ENCODE measurements around the gene MFSD1.
A peak's percentile ranks its signal among the peaks of the same experiment; 100 is the strongest.

The MFSD1 gene

GRCh38 chr3:158801201-158801600 lies 653 bp upstream of the MFSD1 start:
- peak overlapping the region; percentile 88 for H3K4me3 ChIP-seq (ENCODE audit: insufficient read length, low read depth)
- H3K4me1 ChIP-seq (ENCODE audit: insufficient read depth, insufficient read length) = no peaks in the 10 kb centered on the region
- H3K9ac ChIP-seq (ENCODE audit: insufficient read length, low read depth) = peak overlapping the region; percentile 87
- DNase-seq (ENCODE audit: low read depth, low spot score) = no peak
- TF ChIP-seq ZNF274 (IDR thresholded peaks at IDR 0.05; ENCODE audit: low read depth, low read length) (no peak), YY1 (IDR thresholded peaks at IDR 0.05; ENCODE audit: insufficient read depth, insufficient read length) (no peak), SUZ12 (IDR thresholded peaks at IDR 0.05; ENCODE audit: extremely low read depth, insufficient read depth, insufficient read length) (no peak)
- no peaks in the 10 kb centered on the region for H3K36me3 ChIP-seq (ENCODE audit: insufficient read depth, insufficient read length, low read length)
- peaks cover 56% of the 10 kb centered on the region for H3K27me3 ChIP-seq (ENCODE audit: insufficient read depth, insufficient read length)
- H3K9me3 ChIP-seq (ENCODE audit: insufficient read depth, low read length) = no peaks in the 10 kb centered on the region

- Histone ChIP-seq H3K36me3 (ENCODE audit: insufficient read depth, insufficient read length, low read length) (no peaks in the 10 kb centered on the region), H3K27me3 (ENCODE audit: insufficient read depth, insufficient read length) (peaks cover 43% of the 10 kb centered on the region), H3K4me1 (ENCODE audit: insufficient read depth, insufficient read length) (no peaks in the 10 kb centered on the region), H3K9me3 (ENCODE audit: insufficient read depth, low read length) (no peaks in the 10 kb centered on the region), H3K4me3 (ENCODE audit: insufficient read length, low read depth) (peak overlapping the region; percentile 88), H3K9ac (ENCODE audit: insufficient read length, low read depth) (peak overlapping the region; percentile 87)
- TF ChIP-seq ZNF274 (IDR thresholded peaks at IDR 0.05; ENCODE audit: low read depth, low read length) = no peak
- no peak for TF ChIP-seq SUZ12 (IDR thresholded peaks at IDR 0.05; ENCODE audit: extremely low read depth, insufficient read depth, insufficient read length)
- TF ChIP-seq YY1 (IDR thresholded peaks at IDR 0.05; ENCODE audit: insufficient read depth, insufficient read length) = no peak
- DNase-seq (ENCODE audit: low read depth, low spot score) = no peak
These were observed 785 bp downstream of the MFSD1 start for GRCh38 chr3:158802409-158803268.

- Histone ChIP-seq H3K4me1 (ENCODE audit: insufficient read depth, insufficient read length) (no peaks in the 10 kb centered on the region), H3K36me3 (ENCODE audit: insufficient read depth, insufficient read length, low read length) (peaks cover 4% of the 10 kb centered on the region), H3K9ac (ENCODE audit: insufficient read length, low read depth) (no peak overlapping the region), H3K4me3 (ENCODE audit: insufficient read length, low read depth) (no peak overlapping the region), H3K9me3 (ENCODE audit: insufficient read depth, low read length) (no peaks in the 10 kb centered on the region), H3K27me3 (ENCODE audit: insufficient read depth, insufficient read length) (peaks cover 25% of the 10 kb centered on the region)
- no peak for DNase-seq (ENCODE audit: low read depth, low spot score)
- TF ChIP-seq SUZ12 (IDR thresholded peaks at IDR 0.05; ENCODE audit: extremely low read depth, insufficient read depth, insufficient read length) = no peak
- TF ChIP-seq ZNF274 (IDR thresholded peaks at IDR 0.05; ENCODE audit: low read depth, low read length) = no peak
- TF ChIP-seq YY1 (IDR thresholded peaks at IDR 0.05; ENCODE audit: insufficient read depth, insufficient read length) = no peak
These were observed 2.6 kb downstream of the MFSD1 start for GRCh38 chr3:158804441-158804840.

GRCh38 chr3:158808697-158809096 lies 6.8 kb downstream of the MFSD1 start:
- TF ChIP-seq YY1 (IDR thresholded peaks at IDR 0.05; ENCODE audit: insufficient read depth, insufficient read length) (no peak), ZNF274 (IDR thresholded peaks at IDR 0.05; ENCODE audit: low read depth, low read length) (no peak), SUZ12 (IDR thresholded peaks at IDR 0.05; ENCODE audit: extremely low read depth, insufficient read depth, insufficient read length) (no peak)
- DNase-seq (ENCODE audit: low read depth, low spot score) = no peak
- Histone ChIP-seq H3K9me3 (ENCODE audit: insufficient read depth, low read length) (no peaks in the 10 kb centered on the region), H3K36me3 (ENCODE audit: insufficient read depth, insufficient read length, low read length) (peaks cover 9% of the 10 kb centered on the region), H3K4me1 (ENCODE audit: insufficient read depth, insufficient read length) (no peaks in the 10 kb centered on the region), H3K4me3 (ENCODE audit: insufficient read length, low read depth) (no peak overlapping the region), H3K27me3 (ENCODE audit: insufficient read depth, insufficient read length) (no peaks in the 10 kb centered on the region), H3K9ac (ENCODE audit: insufficient read length, low read depth) (no peak overlapping the region)

GRCh38 chr3:158809642-158810041 lies 7.8 kb downstream of the MFSD1 start:
- H3K27me3 ChIP-seq (ENCODE audit: insufficient read depth, insufficient read length) = no peaks in the 10 kb centered on the region
- H3K4me3 ChIP-seq (ENCODE audit: insufficient read length, low read depth) = no peak overlapping the region
- H3K9ac ChIP-seq (ENCODE audit: insufficient read length, low read depth) = no peak overlapping the region
- no peaks in the 10 kb centered on the region for H3K9me3 ChIP-seq (ENCODE audit: insufficient read depth, low read length)
- H3K36me3 ChIP-seq (ENCODE audit: insufficient read depth, insufficient read length, low read length) = peaks cover 9% of the 10 kb centered on the region
- DNase-seq (ENCODE audit: low read depth, low spot score) = no peak
- no peaks in the 10 kb centered on the region for H3K4me1 ChIP-seq (ENCODE audit: insufficient read depth, insufficient read length)
- no peak for TF ChIP-seq YY1 (IDR thresholded peaks at IDR 0.05; ENCODE audit: insufficient read depth, insufficient read length)
- no peak for TF ChIP-seq SUZ12 (IDR thresholded peaks at IDR 0.05; ENCODE audit: extremely low read depth, insufficient read depth, insufficient read length)
- TF ChIP-seq ZNF274 (IDR thresholded peaks at IDR 0.05; ENCODE audit: low read depth, low read length) = no peak

- TF ChIP-seq YY1 (IDR thresholded peaks at IDR 0.05; ENCODE audit: insufficient read depth, insufficient read length) (no peak), SUZ12 (IDR thresholded peaks at IDR 0.05; ENCODE audit: extremely low read depth, insufficient read depth, insufficient read length) (no peak), ZNF274 (IDR thresholded peaks at IDR 0.05; ENCODE audit: low read depth, low read length) (no peak)
- Histone ChIP-seq H3K4me1 (ENCODE audit: insufficient read depth, insufficient read length) (no peaks in the 10 kb centered on the region), H3K9ac (ENCODE audit: insufficient read length, low read depth) (no peak overlapping the region), H3K27me3 (ENCODE audit: insufficient read depth, insufficient read length) (no peaks in the 10 kb centered on the region), H3K9me3 (ENCODE audit: insufficient read depth, low read length) (no peaks in the 10 kb centered on the region), H3K4me3 (ENCODE audit: insufficient read length, low read depth) (no peak overlapping the region), H3K36me3 (ENCODE audit: insufficient read depth, insufficient read length, low read length) (peaks cover 12% of the 10 kb centered on the region)
- no peak for DNase-seq (ENCODE audit: low read depth, low spot score)
These were observed 9.2 kb downstream of the MFSD1 start for GRCh38 chr3:158810823-158811724.

- H3K9ac ChIP-seq (ENCODE audit: insufficient read length, low read depth) = no peak overlapping the region
- TF ChIP-seq YY1 (IDR thresholded peaks at IDR 0.05; ENCODE audit: insufficient read depth, insufficient read length) = no peak
- TF ChIP-seq SUZ12 (IDR thresholded peaks at IDR 0.05; ENCODE audit: extremely low read depth, insufficient read depth, insufficient read length) = no peak
- TF ChIP-seq ZNF274 (IDR thresholded peaks at IDR 0.05; ENCODE audit: low read depth, low read length) = no peak
- H3K4me1 ChIP-seq (ENCODE audit: insufficient read depth, insufficient read length) = no peaks in the 10 kb centered on the region
- H3K27me3 ChIP-seq (ENCODE audit: insufficient read depth, insufficient read length) = no peaks in the 10 kb centered on the region
- DNase-seq (ENCODE audit: low read depth, low spot score) = no peak
- no peaks in the 10 kb centered on the region for H3K9me3 ChIP-seq (ENCODE audit: insufficient read depth, low read length)
- no peak overlapping the region for H3K4me3 ChIP-seq (ENCODE audit: insufficient read length, low read depth)
- H3K36me3 ChIP-seq (ENCODE audit: insufficient read depth, insufficient read length, low read length) = peaks cover 10% of the 10 kb centered on the region
These were observed 17.4 kb downstream of the MFSD1 start for GRCh38 chr3:158819282-158819681.

Measured in NT2/D1 (cell line).